Measurements from ENCODE around the gene INHA.

The INHA gene

DNA sequence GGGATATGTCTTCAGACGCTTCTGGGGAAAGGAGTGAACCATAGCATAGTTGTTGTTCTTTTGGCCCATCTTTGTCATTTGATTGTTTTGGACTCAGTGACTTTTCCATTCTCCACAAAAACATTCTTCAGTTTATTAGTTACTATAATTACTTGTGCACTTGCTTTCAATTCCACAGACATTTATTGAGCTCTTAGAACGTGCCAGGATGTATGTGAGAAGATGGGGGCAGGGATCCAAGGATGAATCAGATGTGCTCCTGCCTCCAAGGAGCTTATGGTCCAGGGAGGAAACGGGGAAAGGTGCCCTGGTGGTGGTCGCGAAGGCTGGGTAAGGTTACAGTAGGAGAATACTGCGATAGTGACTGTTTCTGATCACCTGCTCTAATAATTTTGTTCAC lies 48.4 kb downstream of the INHA start:
- Histone ChIP-seq H3K27ac (ENCODE audit: low read length) (no peak overlapping the region), H3K36me3 (ENCODE audit: control insufficient read depth in 1 of 2, insufficient read depth in 2 of 2, low read length in 2 of 2) (peaks cover 9 to 12% of the 10 kb centered on the region in 2 donors), H3K4me3 (ENCODE audit: low read depth in 1 of 2, low read length in 2 of 2) (no peak overlapping the region), H3K4me1 (ENCODE audit: control insufficient read depth in 1 of 2, insufficient read depth in 2 of 2, low read length in 2 of 2) (no peaks in the 10 kb centered on the region), H3K9me3 (ENCODE audit: control insufficient read depth in 1 of 2, low read length in 2 of 2) (no peaks in the 10 kb centered on the region), H3K27me3 (ENCODE audit: low read depth, low read length) (no peaks in the 10 kb centered on the region)

DNA sequence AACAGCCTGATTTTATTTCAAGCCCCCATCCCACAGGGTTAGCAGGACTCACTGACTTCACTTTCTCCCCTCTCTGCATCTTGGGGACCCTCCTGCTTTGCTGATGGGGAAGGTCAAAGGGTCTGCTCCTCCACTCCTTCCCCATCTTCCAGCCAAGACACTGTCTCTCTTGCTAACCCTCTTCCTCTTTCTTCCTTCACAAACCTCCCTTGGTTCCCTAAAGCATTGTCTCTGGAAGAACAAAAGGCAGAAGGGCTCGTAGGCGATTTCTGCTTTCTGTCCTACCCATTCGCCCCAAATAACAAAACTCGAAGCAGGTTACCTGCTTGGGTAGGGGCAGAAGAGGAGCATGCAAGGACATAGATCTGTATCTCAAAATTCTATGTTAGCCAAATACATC lies 49.8 kb downstream of the INHA start:
- Histone ChIP-seq H3K27ac (ENCODE audit: low read length) (no peak overlapping the region), H3K9me3 (ENCODE audit: control insufficient read depth in 1 of 2, low read length in 2 of 2) (no peaks in the 10 kb centered on the region), H3K4me3 (ENCODE audit: low read depth in 1 of 2, low read length in 2 of 2) (no peak overlapping the region), H3K27me3 (ENCODE audit: low read depth, low read length) (peaks cover 3% of the 10 kb centered on the region), H3K4me1 (ENCODE audit: control insufficient read depth in 1 of 2, insufficient read depth in 2 of 2, low read length in 2 of 2) (no peaks in the 10 kb centered on the region), H3K36me3 (ENCODE audit: control insufficient read depth in 1 of 2, insufficient read depth in 2 of 2, low read length in 2 of 2) (no peaks in the 10 kb centered on the region)

DNA sequence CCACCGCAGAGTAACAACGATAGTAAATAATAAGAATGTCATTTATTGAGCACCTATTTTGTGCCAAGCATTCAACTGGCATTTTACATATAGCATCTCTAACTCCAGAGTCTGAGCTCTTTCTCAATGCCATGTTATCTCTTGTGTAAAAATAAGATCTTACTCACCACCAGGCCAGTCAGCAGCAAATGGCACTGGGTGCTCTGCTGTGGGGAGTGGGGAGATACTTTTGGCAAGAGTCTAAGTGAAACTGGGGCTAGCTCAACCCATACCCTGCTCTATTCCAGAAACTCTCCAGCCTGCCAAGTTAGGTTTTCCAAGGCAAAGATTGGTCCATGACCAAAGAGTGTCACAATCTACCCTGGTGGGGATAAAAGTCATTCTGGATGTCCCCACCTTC lies 50.4 kb downstream of the INHA start:
- H3K27me3 ChIP-seq (ENCODE audit: low read depth, low read length), result peaks cover 5% of the 10 kb centered on the region
- no peaks in the 10 kb centered on the region for H3K9me3 ChIP-seq (ENCODE audit: control insufficient read depth in 1 of 2, low read length in 2 of 2)
- no peaks in the 10 kb centered on the region for H3K36me3 ChIP-seq (ENCODE audit: control insufficient read depth in 1 of 2, insufficient read depth in 2 of 2, low read length in 2 of 2)
- no peak overlapping the region for H3K27ac ChIP-seq (ENCODE audit: low read length)
- H3K4me3 ChIP-seq (ENCODE audit: low read depth in 1 of 2, low read length in 2 of 2), result no peak overlapping the region
- no peaks in the 10 kb centered on the region for H3K4me1 ChIP-seq (ENCODE audit: control insufficient read depth in 1 of 2, insufficient read depth in 2 of 2, low read length in 2 of 2)

DNA sequence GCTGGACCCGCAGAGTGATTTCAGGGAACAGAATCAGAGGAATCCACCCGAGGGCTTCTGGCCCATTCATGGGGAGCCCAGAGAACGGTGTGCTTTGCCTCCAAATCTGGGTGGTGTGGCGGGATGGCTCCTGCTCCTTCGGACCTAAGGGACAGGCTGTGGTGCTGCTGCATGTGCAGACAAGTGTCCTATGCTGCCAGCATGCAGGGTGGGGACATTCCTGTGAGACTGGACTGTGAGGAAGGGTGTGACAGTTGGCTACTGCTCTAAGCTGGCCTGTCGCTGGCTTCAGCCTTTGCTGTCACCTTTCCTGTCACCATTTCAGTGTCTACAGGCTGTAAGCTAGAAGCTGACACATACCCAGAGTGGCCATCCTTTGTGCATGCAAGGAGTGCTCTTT lies 52.5 kb downstream of the INHA start:
- Histone ChIP-seq H3K4me3 (ENCODE audit: low read depth in 1 of 2, low read length in 2 of 2) (no peak overlapping the region), H3K27ac (ENCODE audit: low read length) (no peak overlapping the region), H3K4me1 (ENCODE audit: control insufficient read depth in 1 of 2, insufficient read depth in 2 of 2, low read length in 2 of 2) (peaks cover 0 to 7% of the 10 kb centered on the region in 2 donors), H3K36me3 (ENCODE audit: control insufficient read depth in 1 of 2, insufficient read depth in 2 of 2, low read length in 2 of 2) (no peaks in the 10 kb centered on the region), H3K27me3 (ENCODE audit: low read depth, low read length) (peaks cover 5% of the 10 kb centered on the region), H3K9me3 (ENCODE audit: control insufficient read depth in 1 of 2, low read length in 2 of 2) (no peaks in the 10 kb centered on the region)

DNA sequence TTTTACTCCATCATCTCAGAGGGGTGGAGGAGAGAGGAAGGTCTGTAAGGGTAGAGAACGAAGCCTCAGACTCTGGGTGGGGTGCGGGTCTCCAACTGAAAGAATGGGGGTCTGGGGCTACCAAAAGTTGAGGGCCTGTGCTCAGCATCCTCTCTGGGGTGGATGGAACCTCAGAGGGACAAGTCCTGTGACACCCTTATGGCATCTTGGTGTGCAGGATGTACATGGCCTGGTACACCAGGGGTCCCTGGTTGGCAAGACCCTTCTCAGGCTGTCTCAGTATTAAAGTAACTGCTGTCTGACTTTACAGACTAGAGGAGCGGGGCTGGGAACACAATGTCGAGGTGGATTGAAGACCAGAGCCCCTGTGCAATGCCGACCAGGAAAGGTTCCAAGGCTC lies 53.1 kb downstream of the INHA start:
- no peak overlapping the region for H3K27ac ChIP-seq (ENCODE audit: low read length)
- peaks cover 0 to 7% of the 10 kb centered on the region in 2 donors for H3K4me1 ChIP-seq (ENCODE audit: control insufficient read depth in 1 of 2, insufficient read depth in 2 of 2, low read length in 2 of 2)

More for the DNA sequence above, 53.1 kb downstream of the INHA start:
- Histone ChIP-seq H3K36me3 (ENCODE audit: control insufficient read depth in 1 of 2, insufficient read depth in 2 of 2, low read length in 2 of 2) (no peaks in the 10 kb centered on the region), H3K27me3 (ENCODE audit: low read depth, low read length) (peaks cover 5% of the 10 kb centered on the region), H3K4me3 (ENCODE audit: low read depth in 1 of 2, low read length in 2 of 2) (no peak overlapping the region), H3K9me3 (ENCODE audit: control insufficient read depth in 1 of 2, low read length in 2 of 2) (no peaks in the 10 kb centered on the region)

Measured in muscle layer of duodenum (tissue), 2 donors.